K562 (cell line): ENCODE measurements around the gene RUNX3. TPM values are rescaled to one million over a fixed set of nuclear protein-coding genes. Genes with fewer than 3 reads are reported as not detected.
A peak's percentile ranks its signal among the peaks of the same experiment; 100 is the strongest.

Experiments used
- AFF1 ChIP-seq, 2 experiments: fragments of 450-650 bp; IDR thresholded peaks; 2 replicates each; pipeline ENCODE4 v1.6.1; 2018; ENCODE audit warnings: mild to moderate bottlenecking in 2 of 2, low read depth in 1 of 2; ENCODE audit not compliant: partially characterized antibody in 2 of 2
- BCL6 ChIP-seq: fragments of 250-450 bp; sonication (Bioruptor Pico); IDR thresholded peaks from 2 replicates; pipeline ENCODE4 v1.4.0; 2020
- DLX4 ChIP-seq: fragments of 250-450 bp; sonication (Bioruptor Pico); IDR thresholded peaks from 2 replicates; pipeline ENCODE4 v1.6.1; 2021; ENCODE audit warnings: mild to moderate bottlenecking
- DPF2 ChIP-seq: fragments of 450-650 bp; IDR thresholded peaks from 2 replicates; pipeline ENCODE4 v1.6.1; 2016
- ETS2 ChIP-seq: IDR thresholded peaks from 2 replicates; pipeline ENCODE4 v1.6.1; 2016; ENCODE audit warnings: borderline replicate concordance, missing genetic modification characterization, mild to moderate bottlenecking, moderate library complexity, missing compliant biosample characterization; ENCODE audit not compliant: poor library complexity, severe bottlenecking
- FOSL1 ChIP-seq: fragments of 200-800 bp; sonication (Bioruptor generic); conservative IDR thresholded peaks from 2 replicates; pipeline ENCODE4 v1.6.1; 2016; ENCODE audit warnings: missing genetic modification characterization, missing compliant biosample characterization
- GATAD2B ChIP-seq: fragments of 450-650 bp; IDR thresholded peaks from 2 replicates; pipeline ENCODE4 v1.6.1; 2017; ENCODE audit warnings: mild to moderate bottlenecking, borderline replicate concordance
- MCM7 ChIP-seq, 2 experiments: fragments of 450-650 bp; IDR thresholded peaks; 2 replicates each; pipeline ENCODE4 v1.6.1; 2016 to 2018
- NFE2L1 ChIP-seq: fragments of 450-650 bp; IDR thresholded peaks from 2 replicates; pipeline ENCODE4 v1.6.1; 2016; ENCODE audit warnings: missing genetic modification characterization, low read depth, mild to moderate bottlenecking, missing compliant biosample characterization, moderate library complexity, borderline replicate concordance
- NR4A1 ChIP-seq, 2 experiments: fragments of 250-450 bp in 1 of 2; fragments of 450-650 bp in 1 of 2; sonication (Bioruptor Pico) in 1 of 2; IDR thresholded peaks; 2 replicates each; pipeline versions ENCODE4 v1.4.0 to v1.6.1; 2016 to 2020; ENCODE audit warnings: mild to moderate bottlenecking in 2 of 2, missing compliant biosample characterization in 1 of 2, missing genetic modification characterization in 1 of 2, moderate library complexity in 1 of 2
- OTX1 ChIP-seq: fragments of 450-650 bp; formaldehyde crosslinking; IDR thresholded peaks from 2 replicates; pipeline ENCODE4 v1.4.0; 2022; ENCODE audit warnings: mild to moderate bottlenecking
- PHB2 ChIP-seq: fragments of 450-650 bp; IDR thresholded peaks from 2 replicates; pipeline ENCODE4 v1.6.1; 2017; ENCODE audit warnings: low read depth
- SMAD4 ChIP-seq: fragments of 250-450 bp; sonication (Bioruptor Pico); conservative IDR thresholded peaks from 2 replicates; pipeline ENCODE4 v1.8.0; 2021; ENCODE audit warnings: inconsistent platforms, mild to moderate bottlenecking, moderate library complexity
- TAF1 ChIP-seq: IDR thresholded peaks from 2 replicates; pipeline ENCODE4 v1.6.1; 2011; ENCODE audit warnings: mild to moderate bottlenecking, low read length, moderate library complexity; ENCODE audit not compliant: insufficient read depth, control insufficient read depth, severe bottlenecking; ENCODE audit errors: extremely low read depth
- ZNF277 ChIP-seq: fragments of 250-450 bp; sonication (Bioruptor Pico); IDR thresholded peaks from 2 replicates; pipeline ENCODE4 v1.8.0; 2022; ENCODE audit warnings: inconsistent platforms, mild to moderate bottlenecking, moderate library complexity, borderline replicate concordance
- ZNF77 ChIP-seq: fragments of 250-450 bp; sonication (Bioruptor Pico); IDR thresholded peaks from 2 replicates; pipeline ENCODE4 v1.5.0; 2020
- polyA plus RNA-seq, 8 experiments: library from polyadenylated mRNA; depleted of rRNA in 4 of 8; stranded (reverse) in 5 of 8; unstranded in 3 of 8; fragments of >200 nt; fragmentation: Nextera tagmentation in 2 of 8; fragmentation: Illumina TruSeq in 1 of 8; extraction: Ambion mirVana in 2 of 8; extraction: Trizol in 1 of 8; gene quantifications; 2 replicates each; pipeline versions ENCODE4 v1.2.1 to v1.2.3, GENCODE V29; 2011 to 2014; ENCODE audit warnings: inconsistent platforms in 1 of 8, missing spikeins in 1 of 8
- total RNA-seq, 7 experiments: library from RNA; depleted of rRNA in 6 of 7; stranded (reverse); fragments of >200 nt in 6 of 7; fragmentation: Illumina TruSeq in 2 of 7; extraction: Trizol in 2 of 7; gene quantifications; 2 replicates each; pipeline versions ENCODE4 v1.2.1 to v1.2.3, GENCODE V29; 2011 to 2021; ENCODE audit warnings: low replicate concordance in 1 of 7
- TF ChIP-seq, protein P1 (sequence below): sonication (generic); formaldehyde crosslinking; IDR thresholded peaks from 2 replicates; pipeline ENCODE4 v1.8.1; 2023; ENCODE audit warnings: missing genetic modification reagents, mild to moderate bottlenecking, borderline replicate concordance

Gene RUNX3
- total and polyA plus RNA-seq, 9 of the 15 experiments (the other 6 are each of a cell fraction or from before 2014, with no cell fraction given) = 0.01 to 0.64 (median 0.09) TPM

- TF ChIP-seq DPF2 = no peak
- TF ChIP-seq BCL6 (CRISPR knock-in tag) = no peak
- TF ChIP-seq GATAD2B = no peak
- TF ChIP-seq FOSL1 (tag) = peak; percentile 30; the same call in 1 of the 2 replicates
- no peak for TF ChIP-seq MCM7 (IDR thresholded peaks at IDR 0.05)
- TF ChIP-seq OTX1 (CRISPR knock-in tag) = no peak
- no peak for TF ChIP-seq DLX4 (CRISPR knock-in tag)
- no peak for TF ChIP-seq PHB2
- no peak for TF ChIP-seq ETS2
- TF ChIP-seq ZNF277 (CRISPR knock-in tag) = no peak
- TF ChIP-seq, protein P1, sequence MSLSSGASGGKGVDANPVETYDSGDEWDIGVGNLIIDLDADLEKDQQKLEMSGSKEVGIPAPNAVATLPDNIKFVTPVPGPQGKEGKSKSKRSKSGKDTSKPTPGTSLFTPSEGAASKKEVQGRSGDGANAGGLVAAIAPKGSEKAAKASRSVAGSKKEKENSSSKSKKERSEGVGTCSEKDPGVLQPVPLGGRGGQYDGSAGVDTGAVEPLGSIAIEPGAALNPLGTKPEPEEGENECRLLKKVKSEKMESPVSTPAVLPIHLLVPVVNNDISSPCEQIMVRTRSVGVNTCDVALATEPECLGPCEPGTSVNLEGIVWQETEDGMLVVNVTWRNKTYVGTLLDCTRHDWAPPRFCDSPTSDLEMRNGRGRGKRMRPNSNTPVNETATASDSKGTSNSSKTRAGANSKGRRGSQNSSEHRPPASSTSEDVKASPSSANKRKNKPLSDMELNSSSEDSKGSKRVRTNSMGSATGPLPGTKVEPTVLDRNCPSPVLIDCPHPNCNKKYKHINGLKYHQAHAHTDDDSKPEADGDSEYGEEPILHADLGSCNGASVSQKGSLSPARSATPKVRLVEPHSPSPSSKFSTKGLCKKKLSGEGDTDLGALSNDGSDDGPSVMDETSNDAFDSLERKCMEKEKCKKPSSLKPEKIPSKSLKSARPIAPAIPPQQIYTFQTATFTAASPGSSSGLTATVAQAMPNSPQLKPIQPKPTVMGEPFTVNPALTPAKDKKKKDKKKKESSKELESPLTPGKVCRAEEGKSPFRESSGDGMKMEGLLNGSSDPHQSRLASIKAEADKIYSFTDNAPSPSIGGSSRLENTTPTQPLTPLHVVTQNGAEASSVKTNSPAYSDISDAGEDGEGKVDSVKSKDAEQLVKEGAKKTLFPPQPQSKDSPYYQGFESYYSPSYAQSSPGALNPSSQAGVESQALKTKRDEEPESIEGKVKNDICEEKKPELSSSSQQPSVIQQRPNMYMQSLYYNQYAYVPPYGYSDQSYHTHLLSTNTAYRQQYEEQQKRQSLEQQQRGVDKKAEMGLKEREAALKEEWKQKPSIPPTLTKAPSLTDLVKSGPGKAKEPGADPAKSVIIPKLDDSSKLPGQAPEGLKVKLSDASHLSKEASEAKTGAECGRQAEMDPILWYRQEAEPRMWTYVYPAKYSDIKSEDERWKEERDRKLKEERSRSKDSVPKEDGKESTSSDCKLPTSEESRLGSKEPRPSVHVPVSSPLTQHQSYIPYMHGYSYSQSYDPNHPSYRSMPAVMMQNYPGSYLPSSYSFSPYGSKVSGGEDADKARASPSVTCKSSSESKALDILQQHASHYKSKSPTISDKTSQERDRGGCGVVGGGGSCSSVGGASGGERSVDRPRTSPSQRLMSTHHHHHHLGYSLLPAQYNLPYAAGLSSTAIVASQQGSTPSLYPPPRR (CRISPR knock-in tag) = peak; percentile 56; the same call in 1 of the 2 replicates
- no peak for TF ChIP-seq SMAD4
- TF ChIP-seq TAF1 = no peak
- TF ChIP-seq NR4A1 (CRISPR knock-in tag; IDR thresholded peaks at IDR 0.05) = no peak
- TF ChIP-seq NR4A1 (tag; IDR thresholded peaks at IDR 0.05) = no peak
- TF ChIP-seq ZNF77 (CRISPR knock-in tag) = no peak
- no peak for TF ChIP-seq AFF1 (IDR thresholded peaks at IDR 0.05; ENCODE audit: low read depth in 1 of 2, partially characterized antibody in 2 of 2)
- TF ChIP-seq NFE2L1 (tag) = no peak
Observed at GRCh38 chr1:24909388-24909898, 20.6 kb downstream of the RUNX3 start (continued).
